ENCODE measurements around the gene OSCP1.

DNA sequence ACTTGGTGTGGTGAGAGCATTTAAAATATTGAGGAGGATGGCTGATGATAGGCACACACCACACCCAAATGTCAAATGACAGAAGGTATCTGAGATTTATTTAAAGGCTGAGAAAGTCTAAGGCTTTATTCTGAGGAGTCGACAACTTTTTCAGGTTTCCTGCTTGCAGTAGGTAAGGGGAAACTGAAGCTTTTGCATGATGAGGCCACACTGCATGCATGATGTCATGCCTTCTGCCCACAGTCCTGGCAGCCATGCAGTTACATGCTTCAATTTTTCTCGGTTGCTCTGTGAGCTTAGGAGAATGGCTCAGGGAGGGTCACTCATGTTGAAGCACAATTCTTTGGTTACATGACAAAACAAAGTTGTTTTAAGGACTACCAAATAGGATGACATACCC lies 7.0 kb downstream of the OSCP1 start:
- TF ChIP-seq EZH2 (IDR thresholded peaks at IDR 0.05; ENCODE audit: borderline replicate concordance, low read depth, low read length, severe bottlenecking) (no peak), GATA2 (IDR thresholded peaks at IDR 0.05; ENCODE audit: insufficient read depth, insufficient read length, low read depth, low read length) (no peak), POLR2A (IDR thresholded peaks at IDR 0.05; ENCODE audit: low read depth, low read length) (no peak), JUN (IDR thresholded peaks at IDR 0.05; ENCODE audit: borderline replicate concordance, insufficient read depth, insufficient read length, low read depth) (no peak)
- TF ChIP-seq, protein P1, sequence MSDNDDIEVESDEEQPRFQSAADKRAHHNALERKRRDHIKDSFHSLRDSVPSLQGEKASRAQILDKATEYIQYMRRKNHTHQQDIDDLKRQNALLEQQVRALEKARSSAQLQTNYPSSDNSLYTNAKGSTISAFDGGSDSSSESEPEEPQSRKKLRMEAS (IDR thresholded peaks at IDR 0.05; ENCODE audit: insufficient read depth, insufficient read length) = no peak

Measured in endothelial cell of umbilical vein (primary cell).